OCI-LY7 (cell line): ENCODE data around the gene GZF1. TPM values are rescaled to one million over a fixed set of nuclear protein-coding genes. Genes with fewer than 3 reads are reported as not detected.

Experiments used
- BruUV-seq: library from RNA; stranded (reverse); fragments of 400-500 nt; replicated peaks from 2 replicates; lab custom pipeline; 2021; lab: Mats Ljungman, UMichigan
- CTCF ChIA-PET: fragments of 300-600 bp; sonication (Branson Sonifier 250); formaldehyde crosslinking; loops from one replicate; lab custom pipeline; 2022; ENCODE audit warnings: antibody characterized with exemption; ENCODE audit not compliant: unreplicated experiment; lab: Charles Lee
- POLR2A ChIA-PET: fragments of 300-600 bp; sonication (Branson Sonifier 250); formaldehyde crosslinking; loops from one replicate; lab custom pipeline; 2022; ENCODE audit warnings: antibody characterized with exemption; lab: Charles Lee
- DNase-seq: peaks from one replicate; pipeline ENCODE4 v3.0.0-alpha.2; 2015; ENCODE audit warnings: low spot score
- H2AFZ ChIP-seq: fragments of 200-600 bp; sonication (generic), shearing (Covaris generic); 2 replicates; pipeline ENCODE4 v1.6.1; 2014; ENCODE audit warnings: mild to moderate bottlenecking, antibody characterized with exemption, low read length, moderate library complexity
- H3K27ac ChIP-seq: fragments of 200-600 bp; sonication (generic); 2 replicates; pipeline ENCODE4 v1.5.1; 2014; ENCODE audit warnings: mixed run types, low read depth, mild to moderate bottlenecking, moderate library complexity, low read length, inconsistent platforms; ENCODE audit not compliant: poor library complexity, severe bottlenecking
- H3K36me3 ChIP-seq: fragments of 200-600 bp; sonication (generic); 2 replicates; pipeline ENCODE4 v1.6.1; 2014; ENCODE audit warnings: mild to moderate bottlenecking, antibody characterized with exemption, low read length, moderate library complexity, mixed read lengths; ENCODE audit not compliant: insufficient read depth
- H3K4me1 ChIP-seq: fragments of 200-600 bp; sonication (generic); 2 replicates; pipeline ENCODE4 v1.5.1; 2014; ENCODE audit warnings: mild to moderate bottlenecking, low read length; ENCODE audit not compliant: insufficient read depth, poor library complexity, severe bottlenecking
- H3K4me2 ChIP-seq: fragments of 200-600 bp; sonication (generic); 2 replicates; pipeline ENCODE4 v1.6.1; 2014; ENCODE audit warnings: mild to moderate bottlenecking, low read length
- H3K4me3 ChIP-seq: fragments of 200-600 bp; sonication (generic); 2 replicates; pipeline ENCODE4 v1.5.1; 2014; ENCODE audit warnings: mild to moderate bottlenecking, low read depth, low read length; ENCODE audit not compliant: poor library complexity, severe bottlenecking
- H3K79me2 ChIP-seq: fragments of 200-600 bp; sonication (generic); 2 replicates; pipeline ENCODE4 v1.6.1; 2016; ENCODE audit warnings: low read depth, mild to moderate bottlenecking, low read length, moderate library complexity, mixed read lengths; ENCODE audit not compliant: insufficient read depth
- H3K9me2 ChIP-seq: fragments of 200-600 bp; sonication (generic); 2 replicates; pipeline ENCODE4 v1.6.1; 2016; ENCODE audit warnings: mild to moderate bottlenecking, low read length, mixed read lengths; ENCODE audit not compliant: insufficient read depth
- H3K9me3 ChIP-seq: fragments of 200-600 bp; sonication (generic); 2 replicates; pipeline ENCODE4 v1.6.1; 2014; ENCODE audit warnings: mild to moderate bottlenecking, mixed run types, low read length, mixed read lengths
- H4K20me1 ChIP-seq: fragments of 200-600 bp; sonication (generic); 2 replicates; pipeline ENCODE4 v1.6.1; 2014; ENCODE audit warnings: mild to moderate bottlenecking, antibody characterized with exemption, low read length, moderate library complexity, mixed read lengths; ENCODE audit not compliant: insufficient read depth
- CTCF ChIP-seq: fragments of 200-600 bp; sonication (generic); conservative IDR thresholded peaks from 2 replicates; pipeline ENCODE4 v1.5.1; 2014; ENCODE audit warnings: mild to moderate bottlenecking, antibody characterized with exemption, low read length, moderate library complexity, mixed read lengths
- EZH2phosphoT487 ChIP-seq: fragments of 200-600 bp; sonication (generic); IDR thresholded peaks from 2 replicates; pipeline ENCODE4 v1.6.1; 2018; ENCODE audit warnings: low read depth, borderline replicate concordance, mild to moderate bottlenecking, mixed run types, antibody characterized with exemption, low read length, moderate library complexity, mixed read lengths
- intact Hi-C: fragments of 100-400 bp; cut with micrococcal nuclease; formaldehyde crosslinking; loops from one replicate; pipeline ENCODE4 v1.10.0; 2022; ENCODE audit not compliant: unreplicated experiment
- total RNA-seq, 2 experiments: library from RNA; depleted of rRNA in 1 of 2; stranded (reverse); fragments of >200 nt in 1 of 2; shearing (Covaris generic) in 1 of 2; gene quantifications; 2 replicates each; pipeline ENCODE4 v1.2.3, GENCODE V29; 2014 to 2022

The GZF1 gene
- total RNA-seq, 2 experiments from 2014 or later, result 17.1 to 17.7 TPM

DNA sequence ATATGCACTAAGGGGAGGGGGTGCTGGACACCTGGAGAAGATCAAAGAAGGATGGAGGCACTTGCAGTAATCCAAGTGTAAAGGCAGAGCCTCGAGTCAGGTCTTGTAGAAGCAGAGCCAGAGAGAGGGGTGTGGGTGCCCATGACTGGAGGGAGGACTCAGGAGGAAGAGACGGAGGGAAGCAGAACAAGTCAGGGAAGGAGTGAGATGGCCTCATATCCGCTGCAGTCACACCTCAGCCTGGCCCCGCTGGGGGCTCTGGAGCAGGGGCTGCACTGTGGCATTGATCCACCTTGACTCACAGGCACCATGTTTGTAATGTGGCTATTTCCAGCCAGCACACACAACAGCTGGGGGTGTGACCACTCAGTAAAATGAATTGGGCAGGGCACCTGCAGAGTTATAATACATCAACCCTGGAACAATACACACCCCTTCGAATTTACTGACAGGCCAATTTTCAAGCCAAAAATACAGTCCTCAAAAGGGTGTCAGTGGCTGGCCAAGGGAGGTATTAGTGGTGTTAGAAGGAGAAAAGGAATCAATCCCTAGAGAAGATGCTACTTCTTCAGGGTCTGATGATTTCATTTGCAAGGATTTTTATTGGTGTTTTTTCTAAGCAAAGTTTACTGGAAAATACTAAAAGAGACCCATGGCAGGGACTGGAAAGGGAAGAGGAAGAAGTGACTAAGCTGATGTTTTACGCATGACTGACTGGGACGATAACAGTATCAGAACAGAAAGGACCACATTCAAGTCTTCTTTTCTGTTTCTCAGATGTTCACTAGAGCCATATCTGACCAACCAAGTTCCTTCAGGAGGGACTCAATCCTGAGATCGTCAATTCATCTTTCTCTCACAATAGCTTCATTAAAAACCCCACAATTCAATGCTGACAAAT lies 30.3 kb upstream of the GZF1 start:
- no peak overlapping the region for H3K4me2 ChIP-seq
- peaks cover 8% of the 10 kb centered on the region for H3K4me1 ChIP-seq
- ChIA-PET POLR2A (interaction anchor here (0.6 to 0.7 kb wide), 2 partner anchors 637 to 1915 kb away, joined by 3 read pairs; no protein-coding TSS in a partner anchor), CTCF (no interaction called here)
- TF ChIP-seq EZH2phosphoT487 (no peak), CTCF (no peak)
- no TSS peak for BruUV-seq
- H4K20me1 ChIP-seq, result no peaks in the 10 kb centered on the region
- H3K4me3 ChIP-seq, result no peak overlapping the region
- H3K36me3 ChIP-seq, result no peaks in the 10 kb centered on the region
- no peaks in the 10 kb centered on the region for H3K9me2 ChIP-seq
- no peak for DNase-seq
- no peak overlapping the region for H3K27ac ChIP-seq
- H2AFZ ChIP-seq, result no peak overlapping the region
- no peaks in the 10 kb centered on the region for H3K79me2 ChIP-seq
- H3K9me3 ChIP-seq, result no peaks in the 10 kb centered on the region
- intact Hi-C loops, result no loop called here

DNA sequence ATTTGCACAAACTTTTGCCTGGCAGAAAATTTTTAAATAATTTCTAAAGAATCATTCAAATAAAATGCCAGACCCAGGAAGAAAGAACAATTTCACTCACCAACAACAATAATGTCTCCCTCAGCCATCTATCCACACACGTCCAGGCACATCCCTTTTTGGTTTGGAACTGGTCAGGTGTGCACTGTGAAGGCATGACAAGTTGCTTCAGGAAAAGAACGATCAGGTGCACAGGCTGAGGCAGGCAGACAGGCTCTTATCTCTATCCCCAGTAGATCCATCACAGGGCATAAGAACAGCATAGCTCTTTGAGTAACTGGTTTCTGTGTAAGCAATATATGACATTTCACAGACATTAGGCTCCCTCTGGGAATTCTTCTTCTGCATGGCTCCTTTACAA lies 29.5 kb upstream of the GZF1 start:
- CTCF ChIA-PET, result no interaction called here

More for the DNA sequence above, 29.5 kb upstream of the GZF1 start:
- no peaks in the 10 kb centered on the region for H4K20me1 ChIP-seq
- TF ChIP-seq CTCF (no peak), EZH2phosphoT487 (no peak)
- no peaks in the 10 kb centered on the region for H3K9me2 ChIP-seq
- no peak for DNase-seq
- H3K79me2 ChIP-seq, result no peaks in the 10 kb centered on the region
- no peaks in the 10 kb centered on the region for H3K9me3 ChIP-seq
- no peaks in the 10 kb centered on the region for H3K36me3 ChIP-seq
- peaks cover 8% of the 10 kb centered on the region for H3K4me1 ChIP-seq
- H3K4me2 ChIP-seq, result no peak overlapping the region
- intact Hi-C loops, result no loop called here
- no peak overlapping the region for H2AFZ ChIP-seq
- POLR2A ChIA-PET, result interaction anchor here (0.6 to 0.7 kb wide), 2 partner anchors 638 to 1914 kb away, joined by 3 read pairs; no protein-coding TSS in a partner anchor
- BruUV-seq, result no TSS peak
- H3K4me3 ChIP-seq, result no peak overlapping the region
- no peak overlapping the region for H3K27ac ChIP-seq
